NCI-H774 (cell line): ENCODE results near the gene NCAM2.
"Not testable (repeated sequence)": the region's sequence is repeated elsewhere in the genome, so short reads cannot be mapped to it uniquely, and the experiment has no call there.

Experiments used
- DNase-seq: peaks from one replicate; lab custom pipeline; 2025; lab: John Stamatoyannopoulos, UW

NCAM2 gene

GRCh38 chr21:21332492-21332891 is 334.3 kb downstream of the NCAM2 start:
- no peak for DNase-seq

GRCh38 chr21:21341041-21341440 is 342.8 kb downstream of the NCAM2 start:
- DNase-seq, result no peak

GRCh38 chr21:21345296-21345695 is 347.1 kb downstream of the NCAM2 start:
- DNase-seq, result no peak

- DNase-seq, result no peak
Measured at GRCh38 chr21:21345872-21346271, 347.7 kb downstream of the NCAM2 start.

- no peak for DNase-seq
Measured at GRCh38 chr21:21366277-21366676, 368.1 kb downstream of the NCAM2 start.

- no peak for DNase-seq
Measured at GRCh38 chr21:21367583-21367982, 369.4 kb downstream of the NCAM2 start.

- DNase-seq, result no peak
Measured at GRCh38 chr21:21373969-21374368, 375.8 kb downstream of the NCAM2 start.

GRCh38 chr21:21383126-21383525 is 384.9 kb downstream of the NCAM2 start:
- no peak for DNase-seq

GRCh38 chr21:21384977-21385376 is 386.8 kb downstream of the NCAM2 start:
- no peak for DNase-seq

GRCh38 chr21:21385404-21385803 is 387.2 kb downstream of the NCAM2 start:
- no peak for DNase-seq

- DNase-seq, result no peak
Measured at GRCh38 chr21:21387916-21388315, 389.7 kb downstream of the NCAM2 start.

- no peak for DNase-seq
Measured at GRCh38 chr21:21394064-21394463, 395.9 kb downstream of the NCAM2 start.

GRCh38 chr21:21396424-21396823 is 398.2 kb downstream of the NCAM2 start:
- no peak for DNase-seq

- DNase-seq, result no peak
Measured at GRCh38 chr21:21397464-21397863, 399.3 kb downstream of the NCAM2 start.

GRCh38 chr21:21401444-21401843 is 403.2 kb downstream of the NCAM2 start:
- DNase-seq, result no peak

- DNase-seq, result not testable (repeated sequence)
Measured at GRCh38 chr21:21402187-21402586, 404.0 kb downstream of the NCAM2 start.

- DNase-seq, result not testable (repeated sequence)
Measured at GRCh38 chr21:21404261-21404660, 406.1 kb downstream of the NCAM2 start.

- no peak for DNase-seq
Measured at GRCh38 chr21:21406921-21407320, 408.7 kb downstream of the NCAM2 start.

- no peak for DNase-seq
Measured at GRCh38 chr21:21412096-21412495, 413.9 kb downstream of the NCAM2 start.

GRCh38 chr21:21415741-21416140 is 417.5 kb downstream of the NCAM2 start:
- no peak for DNase-seq

- no peak for DNase-seq
Measured at GRCh38 chr21:21434944-21435343, 436.7 kb downstream of the NCAM2 start.

- DNase-seq, result no peak
Measured at GRCh38 chr21:21436012-21436534, 437.9 kb downstream of the NCAM2 start.

- no peak for DNase-seq
Measured at GRCh38 chr21:21439761-21440160, 441.6 kb downstream of the NCAM2 start.

- DNase-seq, result no peak
Measured at GRCh38 chr21:21457077-21457476, 458.9 kb downstream of the NCAM2 start.
